GM04504 (cell line): ENCODE measurements around the gene COL4A4.

Experiments used
- DNase-seq: peaks from one replicate; pipeline ENCODE4 v3.0.0-alpha.2; 2012; ENCODE audit warnings: low read depth

COL4A4 gene

DNA sequence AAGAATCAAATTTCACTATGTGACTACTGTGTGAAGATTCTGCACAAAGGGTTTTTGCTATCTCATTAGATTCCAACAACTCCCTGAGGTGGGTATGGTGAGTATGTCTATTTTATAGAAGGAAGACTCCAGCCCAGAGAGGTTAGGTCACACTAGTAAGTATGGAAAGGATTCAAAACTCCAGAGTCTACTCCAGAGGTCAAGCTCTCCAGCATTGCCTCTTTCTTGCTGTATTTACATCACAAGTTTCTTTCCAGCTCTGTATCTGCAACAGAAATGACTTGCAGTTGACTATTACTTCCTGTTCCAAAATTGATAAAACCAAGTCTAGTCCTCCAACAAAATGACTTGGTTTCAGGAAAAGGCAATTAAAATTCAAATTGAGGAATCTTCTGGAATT, 2.1 kb downstream of the COL4A4 start:
- no peak for DNase-seq

DNA sequence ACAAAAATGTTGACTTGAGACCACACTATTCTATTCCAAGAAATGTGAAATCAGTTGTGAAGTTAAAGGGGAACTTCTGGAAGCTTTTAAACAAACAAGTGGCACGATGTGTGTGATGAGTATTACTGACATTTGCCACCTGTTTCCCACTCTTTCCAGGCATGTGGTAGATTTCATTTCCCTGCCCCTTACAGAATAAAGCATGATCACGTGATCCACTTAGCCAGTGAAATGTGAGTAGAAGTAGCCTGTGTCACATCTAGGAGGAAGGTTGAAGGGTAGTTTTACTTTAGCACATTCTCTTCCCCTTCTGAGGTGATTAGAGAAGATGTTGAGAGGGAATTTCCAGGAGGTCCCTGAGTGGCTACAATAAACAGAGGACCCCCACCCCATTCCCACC, 3.8 kb downstream of the COL4A4 start:
- DNase-seq = no peak

DNA sequence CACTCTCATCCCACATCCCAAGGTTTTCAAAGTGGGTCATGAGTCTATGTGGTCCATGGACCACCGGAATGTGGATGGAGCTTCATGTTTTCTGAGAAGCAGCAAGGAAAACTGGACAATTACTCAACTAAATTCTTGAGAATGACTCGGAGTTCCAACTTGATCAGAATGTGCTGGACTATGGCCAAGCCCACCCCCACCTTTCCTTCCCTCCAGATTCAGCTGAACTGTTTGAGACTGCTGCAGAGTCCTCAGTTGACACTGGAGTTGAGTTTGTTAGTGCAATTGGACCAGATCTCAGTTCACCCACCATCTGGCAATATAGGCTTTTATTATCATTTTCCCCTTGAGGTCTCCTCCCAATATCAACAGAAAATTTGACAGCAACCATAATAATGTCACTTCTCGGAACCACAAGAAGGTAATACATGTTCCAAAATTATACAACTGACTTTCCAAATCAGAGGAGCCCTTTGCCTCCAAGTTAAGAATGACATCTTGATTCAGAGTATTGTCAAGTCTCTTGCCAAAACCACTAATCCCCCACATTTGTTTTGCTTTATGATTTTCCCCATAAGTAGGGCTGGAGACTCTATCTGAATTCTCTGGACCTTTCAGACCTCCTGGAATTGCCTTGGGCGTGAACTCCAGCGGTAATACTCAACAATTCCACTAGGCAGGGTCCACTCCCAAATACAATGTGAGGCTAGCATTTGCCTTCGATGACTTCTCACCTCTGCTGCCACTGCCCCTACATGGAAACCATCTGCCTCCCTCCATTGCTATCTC, 8.8 kb downstream of the COL4A4 start:
- no peak for DNase-seq

DNA sequence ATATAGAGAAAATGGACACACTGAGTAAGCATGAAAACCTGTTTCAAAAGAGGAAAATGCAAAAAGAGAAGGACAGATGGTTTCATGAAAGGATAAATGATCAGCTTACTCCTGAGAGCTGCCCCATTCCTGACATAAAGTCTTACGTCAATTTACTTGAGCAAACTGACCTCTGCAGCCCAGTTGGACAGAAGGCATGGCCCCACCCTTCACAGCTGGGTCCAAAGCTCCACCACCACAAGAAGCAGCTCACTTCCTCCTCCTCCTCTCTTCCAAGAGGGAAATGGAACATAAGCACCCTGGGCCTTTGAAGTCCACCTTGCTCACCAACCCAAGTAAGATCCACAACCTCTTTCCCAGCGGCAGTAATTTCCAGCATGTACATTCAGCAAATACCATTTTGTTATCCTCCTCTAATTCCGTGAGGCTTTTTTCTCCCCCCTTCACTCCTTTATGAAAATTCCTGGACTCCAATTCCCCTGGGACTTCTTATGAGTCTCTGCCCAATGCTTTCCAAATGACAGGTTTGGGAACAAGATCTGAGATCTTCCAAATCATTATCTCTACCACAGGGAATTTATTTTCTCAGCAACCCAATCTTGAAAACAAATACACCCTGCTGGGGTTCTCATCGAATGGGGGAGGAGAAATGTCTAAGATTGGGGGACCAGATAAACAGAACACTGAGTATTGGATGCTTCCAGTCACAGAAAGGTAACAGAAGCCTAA, 10.1 kb downstream of the COL4A4 start:
- no peak for DNase-seq

DNA sequence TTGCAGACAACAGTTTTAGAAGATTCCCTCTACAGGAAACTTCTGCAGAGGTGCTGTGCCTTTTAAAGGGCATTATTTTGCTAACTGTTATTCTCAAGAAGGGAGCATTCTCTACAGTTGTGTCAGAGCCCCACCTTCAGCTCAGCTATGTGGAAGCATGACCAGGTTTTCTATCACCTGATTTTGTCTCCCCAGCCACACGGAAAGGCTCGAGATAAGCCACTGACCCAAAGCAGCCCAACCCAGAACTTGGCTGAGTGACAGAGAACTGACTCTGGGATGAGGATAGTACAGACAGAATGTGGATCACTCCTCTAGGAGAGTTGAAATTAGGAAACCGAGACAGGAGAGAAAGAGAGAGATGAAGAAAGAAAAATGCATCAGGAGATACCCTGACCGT, 10.7 kb downstream of the COL4A4 start:
- no peak for DNase-seq

DNA sequence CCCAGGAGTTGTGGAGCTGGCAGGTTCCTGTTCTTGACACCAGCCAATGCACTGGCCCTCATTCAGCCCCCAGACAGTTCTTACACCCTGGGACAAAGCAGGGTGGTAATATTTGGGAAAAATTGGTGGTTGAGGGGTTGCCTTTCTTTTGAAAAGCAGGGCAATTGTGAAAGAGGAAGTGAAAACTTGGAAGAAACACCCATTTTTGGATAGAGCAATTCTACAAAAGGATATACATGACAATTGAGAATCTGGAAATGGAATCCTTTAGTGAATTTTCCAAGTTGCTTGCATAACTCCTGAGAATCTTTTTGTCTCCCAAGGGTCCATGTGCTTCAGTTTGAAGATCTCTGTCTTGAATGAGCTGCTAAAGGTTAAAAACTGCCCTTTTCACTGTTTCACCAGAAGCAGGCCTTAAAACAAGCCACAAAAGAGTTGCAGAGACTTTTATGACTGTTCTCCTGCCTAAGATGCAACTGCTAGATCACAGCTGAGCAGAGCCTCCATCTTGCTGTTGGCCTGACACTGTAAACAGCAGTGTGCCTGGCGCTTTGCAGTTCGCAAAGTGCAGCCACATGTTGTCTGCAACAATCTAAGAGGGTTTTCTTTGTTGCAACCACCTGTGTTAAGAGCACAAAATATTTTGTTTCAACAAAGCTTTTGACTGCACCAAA, 11.8 kb downstream of the COL4A4 start:
- DNase-seq = no peak

DNA sequence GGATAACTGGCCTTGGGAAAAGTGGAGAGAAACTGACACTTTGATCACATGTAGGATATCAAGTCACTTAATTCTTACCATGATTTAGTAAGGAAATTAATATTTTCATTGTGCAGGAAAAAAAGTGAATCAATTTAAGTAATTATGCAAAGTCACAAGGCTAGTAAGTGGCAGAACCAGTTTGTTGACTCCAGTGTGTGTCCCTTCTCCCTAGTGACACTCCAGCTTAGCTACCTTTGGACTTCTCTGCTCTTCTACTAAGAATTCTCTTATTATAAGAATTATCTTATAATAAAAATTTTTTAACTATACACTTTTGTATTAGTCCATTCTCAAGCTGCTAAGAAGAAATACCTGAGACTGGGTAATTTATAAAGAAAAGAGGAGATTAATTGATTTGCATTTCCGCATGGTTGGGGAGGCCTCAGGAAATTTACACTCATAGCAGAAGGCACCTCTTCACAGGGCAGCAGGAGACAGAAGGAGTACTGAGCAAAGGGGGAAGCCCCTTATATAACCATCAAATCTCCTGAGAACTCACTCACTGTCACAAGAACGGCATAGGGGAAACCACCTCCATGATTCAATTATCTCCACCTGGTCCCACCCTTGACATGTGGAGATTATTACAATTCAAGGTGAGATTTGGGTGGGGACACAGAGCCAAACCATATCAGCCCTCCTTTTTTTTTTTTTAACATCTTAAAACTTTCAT, 13.6 kb downstream of the COL4A4 start:
- DNase-seq = no peak

DNA sequence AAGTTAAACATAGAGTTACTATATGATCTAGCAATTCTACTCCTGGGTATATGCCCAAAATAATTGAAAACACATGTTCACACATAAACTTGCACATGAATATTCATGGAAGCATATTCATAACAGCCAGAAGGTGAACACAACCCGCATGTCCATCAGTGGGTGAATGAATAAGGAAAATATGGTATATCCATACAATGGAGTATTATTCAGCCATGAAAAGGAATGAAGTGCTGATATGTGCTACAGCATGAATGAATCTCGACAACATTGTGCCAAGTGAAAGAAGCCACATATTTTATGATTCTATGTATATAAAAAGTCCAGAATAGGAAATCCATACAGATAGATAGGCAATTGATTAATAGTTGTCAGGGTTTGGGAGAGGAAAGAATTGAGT, 15.9 kb downstream of the COL4A4 start:
- DNase-seq = no peak

DNA sequence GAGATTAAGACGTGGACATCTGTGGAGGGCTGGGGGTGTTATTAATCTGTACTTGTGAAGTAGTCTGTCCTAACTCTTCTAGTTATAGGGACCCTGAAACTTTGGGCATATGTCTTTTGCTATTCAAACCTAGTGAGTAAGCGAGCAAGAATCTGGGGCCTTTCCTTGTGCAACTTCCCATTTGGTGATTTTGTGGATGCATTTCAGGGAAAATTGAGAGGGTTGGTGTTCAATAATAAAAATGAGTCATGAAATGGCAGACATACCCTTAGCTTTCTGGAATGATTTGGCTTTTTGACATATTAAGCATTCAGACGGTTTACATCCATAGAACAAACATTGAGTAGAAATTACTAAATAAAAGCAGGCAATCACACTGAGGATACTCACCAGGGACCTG, 17.0 kb downstream of the COL4A4 start:
- DNase-seq = no peak

DNA sequence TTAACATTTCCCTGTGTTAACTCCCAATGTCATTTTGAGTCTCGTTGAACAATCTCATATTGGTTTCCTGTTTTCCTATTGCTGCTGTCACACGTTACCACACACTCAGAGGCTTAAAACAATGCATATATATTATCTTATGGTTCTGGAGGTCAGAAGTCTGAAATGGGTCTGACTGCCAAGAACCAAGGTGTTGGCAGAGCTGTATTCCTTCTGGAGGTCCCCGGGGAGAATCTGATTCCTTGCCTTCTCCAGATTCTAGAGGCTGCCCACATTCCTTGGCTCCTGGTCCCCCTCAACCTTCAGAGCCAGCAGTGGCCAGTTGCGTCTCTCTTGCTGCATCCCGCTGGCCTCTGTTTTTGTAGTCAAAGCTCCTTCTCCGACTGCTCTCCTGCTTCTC, 17.5 kb downstream of the COL4A4 start:
- no peak for DNase-seq

DNA sequence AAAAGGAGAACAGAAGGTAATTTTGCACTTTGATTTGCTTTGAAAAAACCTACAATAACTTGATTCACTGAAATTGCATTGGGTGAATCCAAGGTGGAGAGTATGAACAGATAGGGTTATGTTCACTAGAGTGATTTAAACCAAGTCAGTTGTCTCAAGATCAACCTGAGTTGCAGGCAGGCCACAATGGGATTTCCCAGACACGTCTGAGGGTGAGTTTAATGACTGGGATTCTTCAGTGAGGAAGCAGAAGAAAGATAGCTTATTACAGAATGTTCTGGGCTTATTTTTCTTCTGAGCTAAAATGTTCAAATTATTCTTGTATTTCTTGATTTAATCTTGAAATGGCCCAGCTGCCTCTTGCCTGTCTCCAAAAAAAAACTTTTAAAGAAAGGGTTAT, 20.1 kb downstream of the COL4A4 start:
- DNase-seq = no peak

DNA sequence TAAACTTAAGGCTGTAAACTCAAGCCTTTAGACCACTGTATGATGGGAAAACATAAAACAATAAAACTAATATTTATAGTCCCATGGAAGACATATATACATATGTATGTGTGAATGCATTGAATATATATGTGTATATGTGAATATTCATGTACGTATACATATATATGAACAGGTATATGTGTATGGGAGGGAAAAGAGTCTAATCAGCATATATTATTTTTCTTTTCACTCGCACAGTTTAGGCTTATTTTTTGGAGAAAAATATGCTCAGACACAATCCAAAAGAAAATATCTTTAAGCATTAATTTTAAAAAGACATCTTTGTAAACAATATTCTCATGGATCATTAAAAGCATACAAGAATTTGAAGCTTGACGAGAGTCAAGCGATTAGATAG, 22.7 kb downstream of the COL4A4 start:
- no peak for DNase-seq

DNA sequence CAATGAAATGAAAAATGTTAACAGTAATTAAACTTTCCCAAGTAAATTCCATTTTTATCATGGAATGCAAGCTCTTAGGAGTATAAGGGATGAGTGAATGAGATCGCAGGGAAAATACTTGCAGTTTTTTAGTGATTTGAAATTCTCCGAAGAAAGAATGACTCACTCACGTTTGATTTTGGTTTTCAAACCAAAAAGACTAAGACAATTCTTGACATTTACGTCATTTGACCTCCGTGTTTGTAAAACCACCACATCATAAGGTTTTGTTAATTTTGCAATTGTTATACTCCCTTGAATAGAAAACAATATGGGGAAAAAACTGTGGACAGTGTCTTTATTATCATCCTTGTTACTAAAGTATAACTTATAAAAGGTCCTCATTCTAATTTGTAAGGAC, 29.4 kb downstream of the COL4A4 start:
- DNase-seq = no peak

DNA sequence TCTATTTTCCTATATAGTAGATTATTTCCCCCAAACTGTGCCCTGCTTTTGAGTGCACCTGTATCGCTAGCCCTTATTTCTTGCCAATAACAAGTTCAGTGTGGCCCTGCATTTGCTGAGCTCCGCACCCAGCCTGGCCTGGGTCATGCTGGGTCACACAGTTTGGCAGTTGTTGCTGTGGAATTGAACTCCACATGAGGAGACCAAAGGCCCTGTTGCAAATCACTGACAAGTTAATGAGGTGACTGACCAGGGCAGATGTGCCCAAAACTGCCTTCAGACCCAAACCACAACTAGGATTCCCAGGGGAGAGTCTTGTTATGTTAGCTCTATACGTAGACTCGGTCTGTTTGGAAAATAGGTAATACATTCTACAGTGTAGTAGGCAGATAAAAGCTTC, 31.0 kb downstream of the COL4A4 start:
- DNase-seq = no peak

DNA sequence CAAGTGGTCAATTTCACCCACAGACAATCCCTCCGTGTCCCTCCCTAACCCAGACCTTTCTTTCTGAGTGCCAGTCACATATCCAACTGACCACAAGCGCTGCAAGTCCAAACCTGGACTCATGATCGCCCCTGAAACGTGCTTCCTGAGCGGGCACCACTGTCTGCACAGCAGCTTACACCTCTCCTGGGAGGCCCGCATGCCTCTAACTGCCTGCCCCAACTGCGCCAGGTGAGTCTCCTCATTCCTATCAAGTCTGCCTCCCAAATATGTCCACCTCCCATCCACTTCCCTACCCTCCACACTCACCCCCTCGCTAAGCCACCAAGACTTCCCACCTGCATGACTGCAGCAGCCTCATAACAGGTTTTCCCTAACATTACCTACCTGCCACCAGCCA, 33.4 kb downstream of the COL4A4 start:
- DNase-seq = no peak

DNA sequence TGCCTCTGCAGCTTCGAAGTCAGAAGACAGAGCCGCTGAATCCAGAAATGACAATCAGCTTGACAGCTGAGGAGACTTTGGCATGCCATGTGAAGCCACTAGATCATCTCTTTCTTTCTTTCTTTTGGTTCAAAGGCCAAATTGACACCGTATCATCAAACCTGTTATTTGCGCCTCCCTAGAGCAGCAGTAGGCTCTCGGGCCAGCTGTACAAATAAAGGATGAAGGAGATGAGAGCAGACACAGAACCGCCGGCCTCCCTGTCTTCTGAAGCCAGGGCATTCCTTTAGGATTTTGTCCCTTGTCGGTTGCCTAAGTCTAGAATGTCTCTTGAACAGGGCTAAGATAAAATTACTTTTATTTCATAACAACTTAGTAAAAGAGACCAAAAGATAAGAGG, 36.8 kb downstream of the COL4A4 start:
- no peak for DNase-seq

DNA sequence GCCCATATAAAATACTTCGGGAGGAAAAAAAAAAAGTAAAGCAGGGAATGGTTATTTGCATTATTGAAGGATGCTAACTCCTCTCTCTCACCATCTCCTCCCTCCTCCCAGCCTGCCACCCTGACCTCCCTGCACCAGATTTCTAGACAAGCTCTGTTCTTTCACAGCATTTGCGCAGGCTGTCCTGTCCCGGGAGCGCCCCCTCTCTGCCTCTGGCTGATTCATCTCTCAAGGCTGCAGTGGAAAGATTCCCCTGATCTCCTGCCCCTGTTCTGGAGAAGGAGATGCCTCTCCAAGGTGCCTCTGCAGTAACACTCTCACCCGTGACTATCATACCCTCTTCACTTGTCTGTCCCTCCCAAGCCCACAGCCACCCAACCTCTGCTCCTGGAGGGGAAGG, 38.5 kb downstream of the COL4A4 start:
- DNase-seq = no peak

DNA sequence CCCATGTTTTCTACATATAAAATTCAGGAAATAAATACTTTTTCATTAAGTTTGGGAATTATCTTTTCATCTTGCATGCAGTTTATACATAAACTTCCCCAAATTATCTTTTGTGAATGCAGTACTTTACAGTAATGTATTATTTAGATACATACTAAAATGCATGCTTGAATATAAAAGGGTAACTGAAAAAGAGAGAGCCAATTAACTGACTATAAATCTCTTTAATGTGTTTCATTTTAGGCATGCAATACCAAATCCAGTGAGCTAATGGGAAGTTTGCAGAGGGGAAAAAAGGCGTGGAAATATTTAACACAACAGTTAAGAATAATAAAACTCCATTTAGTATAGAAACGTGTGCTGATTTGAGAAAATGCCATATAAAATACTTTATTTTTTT, 39.2 kb downstream of the COL4A4 start:
- DNase-seq = no peak

DNA sequence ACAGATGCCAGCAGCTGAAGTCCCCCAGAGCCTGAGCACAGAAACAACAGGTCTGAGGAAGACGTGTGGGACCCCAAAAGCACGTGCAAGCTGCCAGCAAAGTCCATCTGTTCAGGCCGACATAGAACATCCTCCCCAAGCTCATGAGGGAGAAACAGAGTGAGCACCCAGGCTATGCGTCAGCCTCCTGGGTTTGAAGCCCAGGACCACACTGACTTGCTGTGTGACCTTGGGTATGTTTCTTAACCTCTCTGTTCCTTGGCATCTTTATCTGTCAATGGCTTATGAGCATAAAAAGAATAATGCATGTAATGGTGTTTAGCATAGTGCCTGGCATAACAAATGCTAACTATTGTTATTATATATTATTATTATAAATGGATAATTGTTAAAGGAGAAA, 40.3 kb downstream of the COL4A4 start:
- DNase-seq = no peak

DNA sequence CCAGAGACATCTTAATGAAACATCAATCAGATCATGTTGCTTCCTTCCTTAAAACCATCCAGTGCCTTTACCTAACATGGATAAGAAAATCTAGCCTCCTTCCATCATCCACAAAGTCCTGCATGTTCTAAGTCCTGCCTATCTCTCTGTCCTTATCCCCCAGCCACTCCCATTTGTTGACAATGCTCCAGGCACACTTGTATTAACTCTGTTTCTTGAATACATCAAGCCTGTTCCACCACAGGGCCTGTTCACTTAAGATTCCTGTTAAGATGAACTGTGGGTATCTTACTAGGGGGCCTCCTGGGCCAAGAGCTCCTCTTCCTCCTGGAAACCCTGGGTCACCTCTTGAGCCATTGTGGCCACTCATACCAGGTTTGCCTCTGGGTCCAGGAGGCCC, 45.7 kb downstream of the COL4A4 start:
- DNase-seq = no peak

DNA sequence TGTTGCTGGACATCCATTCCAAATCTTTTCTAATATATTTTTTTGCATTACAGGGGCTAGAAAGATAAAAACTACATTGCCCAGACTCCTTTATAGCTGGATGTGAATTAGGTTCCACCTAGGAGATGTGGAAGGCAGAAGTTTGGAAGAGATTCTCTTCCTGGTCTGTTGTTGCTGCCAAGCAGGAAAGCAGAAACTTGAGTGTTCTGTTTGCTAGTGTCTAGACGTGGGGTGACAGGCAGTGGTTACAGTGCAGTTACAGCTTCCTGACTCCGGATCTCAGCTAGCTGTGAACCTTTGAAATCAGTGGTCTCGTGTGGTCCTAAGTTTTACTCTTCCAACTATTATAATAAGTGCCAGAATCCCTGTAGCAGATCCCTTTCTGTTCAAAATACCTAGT, 46.2 kb downstream of the COL4A4 start:
- DNase-seq = no peak

DNA sequence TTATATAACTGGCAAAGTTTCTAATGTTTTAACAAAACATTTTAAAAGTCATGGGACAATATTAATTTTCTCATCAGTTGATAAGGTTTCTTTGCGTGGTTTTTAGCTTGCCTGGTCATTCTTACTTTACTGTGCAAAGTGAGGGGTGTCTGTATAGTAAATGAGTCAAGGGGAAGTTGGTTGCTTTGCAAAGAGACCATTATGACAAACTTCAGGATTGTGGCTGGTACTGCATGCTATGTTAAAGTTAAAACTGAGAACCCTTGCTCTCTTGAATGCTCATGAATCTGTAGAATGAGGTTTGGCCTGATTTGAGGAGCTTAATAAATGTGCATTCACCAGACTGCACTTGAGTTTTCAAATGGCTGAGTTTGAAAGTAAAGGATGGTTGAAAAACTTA, 47.0 kb downstream of the COL4A4 start:
- DNase-seq = no peak

DNA sequence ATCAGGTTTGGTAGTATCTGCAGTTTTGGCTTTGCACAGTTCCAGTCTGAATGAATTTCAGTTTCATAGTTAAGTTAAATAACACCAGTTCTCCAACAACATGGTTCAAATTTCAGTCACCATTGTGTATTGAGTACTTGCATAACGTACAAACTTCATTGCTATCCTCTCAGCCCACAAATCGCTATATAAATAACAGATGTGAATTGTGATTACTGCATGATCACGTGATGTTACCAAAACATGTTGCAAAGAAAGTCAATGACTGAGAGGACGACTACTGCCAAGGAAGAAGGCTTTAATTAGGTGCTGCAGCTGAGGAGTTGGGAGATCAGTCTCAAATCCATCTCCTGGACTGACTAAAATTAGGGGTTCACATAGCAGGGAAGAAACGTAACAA, 48.2 kb downstream of the COL4A4 start:
- DNase-seq = peak; percentile 20
